ENCODE results near the gene DCBLD2.

DNA sequence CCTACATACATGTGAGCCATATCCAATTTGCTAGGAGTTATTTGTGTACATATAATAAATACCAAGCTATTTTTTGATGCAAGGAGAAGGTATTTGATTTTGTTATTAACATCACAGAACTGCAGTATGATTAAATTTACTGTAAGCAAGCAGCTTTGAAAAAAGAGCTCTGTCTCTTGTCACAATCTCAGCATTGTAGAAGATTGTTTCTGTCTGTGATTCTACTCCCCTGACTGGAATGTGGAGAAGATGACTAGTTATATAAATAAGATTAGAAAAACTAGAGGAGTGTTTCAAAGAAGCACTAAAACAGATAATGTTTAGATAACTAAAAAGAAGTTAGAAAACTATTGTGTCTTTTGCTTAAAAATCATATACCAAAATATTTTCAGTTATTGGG, 17.1 kb upstream of the DCBLD2 start:
- TF ChIP-seq, protein P1, sequence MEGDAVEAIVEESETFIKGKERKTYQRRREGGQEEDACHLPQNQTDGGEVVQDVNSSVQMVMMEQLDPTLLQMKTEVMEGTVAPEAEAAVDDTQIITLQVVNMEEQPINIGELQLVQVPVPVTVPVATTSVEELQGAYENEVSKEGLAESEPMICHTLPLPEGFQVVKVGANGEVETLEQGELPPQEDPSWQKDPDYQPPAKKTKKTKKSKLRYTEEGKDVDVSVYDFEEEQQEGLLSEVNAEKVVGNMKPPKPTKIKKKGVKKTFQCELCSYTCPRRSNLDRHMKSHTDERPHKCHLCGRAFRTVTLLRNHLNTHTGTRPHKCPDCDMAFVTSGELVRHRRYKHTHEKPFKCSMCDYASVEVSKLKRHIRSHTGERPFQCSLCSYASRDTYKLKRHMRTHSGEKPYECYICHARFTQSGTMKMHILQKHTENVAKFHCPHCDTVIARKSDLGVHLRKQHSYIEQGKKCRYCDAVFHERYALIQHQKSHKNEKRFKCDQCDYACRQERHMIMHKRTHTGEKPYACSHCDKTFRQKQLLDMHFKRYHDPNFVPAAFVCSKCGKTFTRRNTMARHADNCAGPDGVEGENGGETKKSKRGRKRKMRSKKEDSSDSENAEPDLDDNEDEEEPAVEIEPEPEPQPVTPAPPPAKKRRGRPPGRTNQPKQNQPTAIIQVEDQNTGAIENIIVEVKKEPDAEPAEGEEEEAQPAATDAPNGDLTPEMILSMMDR (IDR thresholded peaks at IDR 0.05; ENCODE audit: low read depth, low read length), result no peak
- TF ChIP-seq EZH2phosphoT487 (IDR thresholded peaks at IDR 0.05; ENCODE audit: low read depth), result no peak

Data from OCI-LY3 (cell line).